H1 (cell line): ENCODE results near the gene RUFY3.

Experiments used
- POLR2AphosphoS5 ChIP-seq: IDR thresholded peaks from 2 replicates; pipeline ENCODE4 v1.6.1; 2011; ENCODE audit warnings: low read depth, low read length
- SAP30 ChIP-seq: fragments of 300-600 bp; sonication (generic); IDR thresholded peaks from 2 replicates; pipeline ENCODE4 v1.7.1; 2012; ENCODE audit warnings: low read length, moderate library complexity, mild to moderate bottlenecking, inconsistent platforms; ENCODE audit not compliant: insufficient read depth, insufficient replicate concordance
- TF ChIP-seq, protein P1 (sequence below): fragments of 300-600 bp; sonication (generic); IDR thresholded peaks from 2 replicates; pipeline ENCODE4 v1.7.1; 2012; ENCODE audit warnings: low read length, moderate library complexity, mild to moderate bottlenecking, inconsistent platforms; ENCODE audit not compliant: insufficient replicate concordance

- TF ChIP-seq POLR2AphosphoS5 (no peak), SAP30 (no peak)
- TF ChIP-seq, protein P1, sequence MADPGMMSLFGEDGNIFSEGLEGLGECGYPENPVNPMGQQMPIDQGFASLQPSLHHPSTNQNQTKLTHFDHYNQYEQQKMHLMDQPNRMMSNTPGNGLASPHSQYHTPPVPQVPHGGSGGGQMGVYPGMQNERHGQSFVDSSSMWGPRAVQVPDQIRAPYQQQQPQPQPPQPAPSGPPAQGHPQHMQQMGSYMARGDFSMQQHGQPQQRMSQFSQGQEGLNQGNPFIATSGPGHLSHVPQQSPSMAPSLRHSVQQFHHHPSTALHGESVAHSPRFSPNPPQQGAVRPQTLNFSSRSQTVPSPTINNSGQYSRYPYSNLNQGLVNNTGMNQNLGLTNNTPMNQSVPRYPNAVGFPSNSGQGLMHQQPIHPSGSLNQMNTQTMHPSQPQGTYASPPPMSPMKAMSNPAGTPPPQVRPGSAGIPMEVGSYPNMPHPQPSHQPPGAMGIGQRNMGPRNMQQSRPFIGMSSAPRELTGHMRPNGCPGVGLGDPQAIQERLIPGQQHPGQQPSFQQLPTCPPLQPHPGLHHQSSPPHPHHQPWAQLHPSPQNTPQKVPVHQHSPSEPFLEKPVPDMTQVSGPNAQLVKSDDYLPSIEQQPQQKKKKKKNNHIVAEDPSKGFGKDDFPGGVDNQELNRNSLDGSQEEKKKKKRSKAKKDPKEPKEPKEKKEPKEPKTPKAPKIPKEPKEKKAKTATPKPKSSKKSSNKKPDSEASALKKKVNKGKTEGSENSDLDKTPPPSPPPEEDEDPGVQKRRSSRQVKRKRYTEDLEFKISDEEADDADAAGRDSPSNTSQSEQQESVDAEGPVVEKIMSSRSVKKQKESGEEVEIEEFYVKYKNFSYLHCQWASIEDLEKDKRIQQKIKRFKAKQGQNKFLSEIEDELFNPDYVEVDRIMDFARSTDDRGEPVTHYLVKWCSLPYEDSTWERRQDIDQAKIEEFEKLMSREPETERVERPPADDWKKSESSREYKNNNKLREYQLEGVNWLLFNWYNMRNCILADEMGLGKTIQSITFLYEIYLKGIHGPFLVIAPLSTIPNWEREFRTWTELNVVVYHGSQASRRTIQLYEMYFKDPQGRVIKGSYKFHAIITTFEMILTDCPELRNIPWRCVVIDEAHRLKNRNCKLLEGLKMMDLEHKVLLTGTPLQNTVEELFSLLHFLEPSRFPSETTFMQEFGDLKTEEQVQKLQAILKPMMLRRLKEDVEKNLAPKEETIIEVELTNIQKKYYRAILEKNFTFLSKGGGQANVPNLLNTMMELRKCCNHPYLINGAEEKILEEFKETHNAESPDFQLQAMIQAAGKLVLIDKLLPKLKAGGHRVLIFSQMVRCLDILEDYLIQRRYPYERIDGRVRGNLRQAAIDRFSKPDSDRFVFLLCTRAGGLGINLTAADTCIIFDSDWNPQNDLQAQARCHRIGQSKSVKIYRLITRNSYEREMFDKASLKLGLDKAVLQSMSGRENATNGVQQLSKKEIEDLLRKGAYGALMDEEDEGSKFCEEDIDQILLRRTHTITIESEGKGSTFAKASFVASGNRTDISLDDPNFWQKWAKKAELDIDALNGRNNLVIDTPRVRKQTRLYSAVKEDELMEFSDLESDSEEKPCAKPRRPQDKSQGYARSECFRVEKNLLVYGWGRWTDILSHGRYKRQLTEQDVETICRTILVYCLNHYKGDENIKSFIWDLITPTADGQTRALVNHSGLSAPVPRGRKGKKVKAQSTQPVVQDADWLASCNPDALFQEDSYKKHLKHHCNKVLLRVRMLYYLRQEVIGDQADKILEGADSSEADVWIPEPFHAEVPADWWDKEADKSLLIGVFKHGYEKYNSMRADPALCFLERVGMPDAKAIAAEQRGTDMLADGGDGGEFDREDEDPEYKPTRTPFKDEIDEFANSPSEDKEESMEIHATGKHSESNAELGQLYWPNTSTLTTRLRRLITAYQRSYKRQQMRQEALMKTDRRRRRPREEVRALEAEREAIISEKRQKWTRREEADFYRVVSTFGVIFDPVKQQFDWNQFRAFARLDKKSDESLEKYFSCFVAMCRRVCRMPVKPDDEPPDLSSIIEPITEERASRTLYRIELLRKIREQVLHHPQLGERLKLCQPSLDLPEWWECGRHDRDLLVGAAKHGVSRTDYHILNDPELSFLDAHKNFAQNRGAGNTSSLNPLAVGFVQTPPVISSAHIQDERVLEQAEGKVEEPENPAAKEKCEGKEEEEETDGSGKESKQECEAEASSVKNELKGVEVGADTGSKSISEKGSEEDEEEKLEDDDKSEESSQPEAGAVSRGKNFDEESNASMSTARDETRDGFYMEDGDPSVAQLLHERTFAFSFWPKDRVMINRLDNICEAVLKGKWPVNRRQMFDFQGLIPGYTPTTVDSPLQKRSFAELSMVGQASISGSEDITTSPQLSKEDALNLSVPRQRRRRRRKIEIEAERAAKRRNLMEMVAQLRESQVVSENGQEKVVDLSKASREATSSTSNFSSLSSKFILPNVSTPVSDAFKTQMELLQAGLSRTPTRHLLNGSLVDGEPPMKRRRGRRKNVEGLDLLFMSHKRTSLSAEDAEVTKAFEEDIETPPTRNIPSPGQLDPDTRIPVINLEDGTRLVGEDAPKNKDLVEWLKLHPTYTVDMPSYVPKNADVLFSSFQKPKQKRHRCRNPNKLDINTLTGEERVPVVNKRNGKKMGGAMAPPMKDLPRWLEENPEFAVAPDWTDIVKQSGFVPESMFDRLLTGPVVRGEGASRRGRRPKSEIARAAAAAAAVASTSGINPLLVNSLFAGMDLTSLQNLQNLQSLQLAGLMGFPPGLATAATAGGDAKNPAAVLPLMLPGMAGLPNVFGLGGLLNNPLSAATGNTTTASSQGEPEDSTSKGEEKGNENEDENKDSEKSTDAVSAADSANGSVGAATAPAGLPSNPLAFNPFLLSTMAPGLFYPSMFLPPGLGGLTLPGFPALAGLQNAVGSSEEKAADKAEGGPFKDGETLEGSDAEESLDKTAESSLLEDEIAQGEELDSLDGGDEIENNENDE: no peak
Measured at GRCh38 chr4:70687392-70687791, 34.4 kb upstream of the RUFY3 start.
